Stimulated activated CD8-positive, alpha-beta memory T cell treated with anti-CD3 and anti-CD28 coated beads, Interleukin-7, amount 100 ng/mL, for 24 hours (primary cell): Measurements from ENCODE around the gene BRAF.
"Not testable (repeated sequence)": the region's sequence is repeated elsewhere in the genome, so short reads cannot be mapped to it uniquely, and the experiment has no call there.

Source experiments
- DNase-seq: peaks from one replicate; pipeline ENCODE4 v3.0.0-alpha.2; 2020; ENCODE audit warnings: low read depth

The BRAF gene

DNA sequence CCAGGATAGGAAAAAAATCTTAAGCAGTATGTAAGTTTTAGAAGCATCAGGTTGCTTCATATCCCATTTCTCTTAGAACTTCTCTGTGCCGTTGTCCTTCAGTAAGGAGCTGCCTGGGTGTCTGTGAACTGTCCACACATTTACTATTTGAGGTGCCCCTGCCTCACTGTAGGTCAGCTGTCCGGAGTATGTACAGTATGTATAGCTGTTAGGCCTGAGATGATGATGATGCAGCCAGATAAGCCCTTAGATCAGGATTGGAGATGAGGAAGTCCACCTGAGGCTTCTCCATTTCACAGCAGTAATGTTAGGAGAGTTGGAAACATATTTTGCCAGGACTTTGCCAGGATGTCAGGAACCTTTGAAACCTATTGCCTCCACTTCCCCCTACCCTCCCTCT lies 220.5 kb downstream of the BRAF start:
- DNase-seq, result no peak

- no peak for DNase-seq
Observed at GRCh38 chr7:140702774-140703173, 222.0 kb downstream of the BRAF start.

GRCh38 chr7:140698477-140698876 lies 226.3 kb downstream of the BRAF start:
- no peak for DNase-seq

DNA sequence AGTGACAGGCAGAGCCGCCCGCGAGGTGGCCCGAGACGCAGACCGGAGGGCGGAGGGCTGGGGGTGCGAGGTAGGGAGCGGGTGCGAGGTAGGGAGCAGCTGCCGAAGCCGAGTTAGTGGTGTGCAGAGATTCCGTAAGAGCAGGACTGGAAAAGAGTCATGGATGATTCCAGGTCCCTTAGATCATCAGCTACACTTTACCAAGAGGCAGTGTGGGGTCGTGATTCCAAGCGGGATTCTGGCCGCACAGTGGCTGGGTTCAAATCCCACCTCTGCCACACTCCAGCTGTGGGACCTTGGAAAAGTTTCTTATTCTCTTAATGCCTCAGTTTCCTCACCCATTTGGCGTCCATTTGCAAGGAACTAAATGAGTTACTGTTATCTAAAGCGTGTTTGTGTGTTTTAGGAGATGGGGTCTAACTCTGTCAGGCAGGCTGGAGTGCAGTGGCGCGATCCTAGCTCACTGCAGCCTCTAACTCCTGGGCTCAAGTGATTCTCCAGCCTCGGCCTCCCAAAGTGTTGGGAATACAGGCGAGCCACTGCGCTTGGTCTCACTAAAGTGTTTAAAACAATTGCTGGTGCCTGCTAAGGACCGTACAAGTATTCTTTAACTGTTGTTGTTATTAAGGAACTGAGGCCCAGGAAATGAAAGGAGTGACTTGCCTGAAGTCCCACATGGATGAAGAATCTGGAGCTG lies 227.1 kb downstream of the BRAF start:
- no peak for DNase-seq

- DNase-seq, result peak; percentile 31
Observed at GRCh38 chr7:140696680-140697446, 227.9 kb downstream of the BRAF start, which contains the start of gene NDUFB2. TSS of gene NDUFB2 (plus strand) at chr7:140696708. CDS start at chr7:140696745, 37 bp downstream.

DNA sequence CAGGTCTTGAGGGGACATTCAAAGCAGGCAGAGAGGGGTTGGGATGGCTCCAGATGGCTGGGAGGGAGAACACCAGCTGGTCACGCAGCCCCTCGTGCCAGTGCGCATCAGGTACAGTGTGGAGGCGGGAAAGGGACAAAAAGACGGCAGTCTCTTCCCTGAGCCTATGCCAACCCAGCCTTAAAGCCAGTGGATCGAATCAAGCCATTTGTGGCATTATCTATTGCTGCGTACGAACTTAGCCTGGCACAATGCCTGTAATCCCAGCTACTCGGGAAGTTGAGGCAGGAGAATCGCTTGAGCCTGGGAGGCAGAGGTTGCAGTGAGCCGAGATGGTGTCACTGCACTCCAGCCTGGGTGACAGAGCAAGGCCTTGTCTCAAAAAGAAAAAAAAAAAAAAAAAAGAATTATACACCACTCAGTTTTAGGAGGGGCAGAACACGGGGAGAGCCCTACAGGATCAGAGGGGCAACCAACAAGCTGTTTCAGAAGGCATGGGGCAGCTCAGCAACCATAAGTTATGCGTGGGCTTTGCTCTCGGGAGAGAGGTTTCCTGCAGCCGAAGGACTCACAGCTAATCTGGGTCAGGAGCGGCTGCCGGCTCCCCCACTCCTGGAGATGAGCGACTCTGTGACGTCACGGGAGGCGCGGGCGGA lies 228.6 kb downstream of the BRAF start:
- DNase-seq, result peak; percentile 88

- no peak for DNase-seq
Observed at GRCh38 chr7:140695381-140695780, 229.3 kb downstream of the BRAF start.

DNA sequence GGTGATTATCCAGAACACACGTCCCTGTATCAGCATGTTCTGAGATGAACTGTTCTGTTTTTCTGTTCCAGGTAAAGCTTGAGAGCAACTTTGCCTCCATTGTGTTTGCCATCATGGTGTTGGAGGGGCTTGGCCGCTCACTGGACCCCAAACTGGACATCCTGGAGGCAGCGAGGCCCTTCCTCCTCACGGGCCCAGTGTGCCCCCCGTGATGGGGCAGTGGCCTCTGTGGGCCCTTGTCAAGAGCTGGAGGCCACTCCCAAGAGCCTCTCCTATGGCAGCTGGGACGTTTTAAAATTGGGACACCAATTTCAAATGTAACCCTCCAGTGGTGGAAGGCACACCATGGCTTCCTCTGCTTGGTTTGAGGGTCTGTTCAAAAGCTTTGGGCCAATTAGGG lies 230.1 kb downstream of the BRAF start:
- DNase-seq, result no peak

- DNase-seq, result not testable (repeated sequence)
Observed at GRCh38 chr7:140693849-140694248, 230.9 kb downstream of the BRAF start.

DNA sequence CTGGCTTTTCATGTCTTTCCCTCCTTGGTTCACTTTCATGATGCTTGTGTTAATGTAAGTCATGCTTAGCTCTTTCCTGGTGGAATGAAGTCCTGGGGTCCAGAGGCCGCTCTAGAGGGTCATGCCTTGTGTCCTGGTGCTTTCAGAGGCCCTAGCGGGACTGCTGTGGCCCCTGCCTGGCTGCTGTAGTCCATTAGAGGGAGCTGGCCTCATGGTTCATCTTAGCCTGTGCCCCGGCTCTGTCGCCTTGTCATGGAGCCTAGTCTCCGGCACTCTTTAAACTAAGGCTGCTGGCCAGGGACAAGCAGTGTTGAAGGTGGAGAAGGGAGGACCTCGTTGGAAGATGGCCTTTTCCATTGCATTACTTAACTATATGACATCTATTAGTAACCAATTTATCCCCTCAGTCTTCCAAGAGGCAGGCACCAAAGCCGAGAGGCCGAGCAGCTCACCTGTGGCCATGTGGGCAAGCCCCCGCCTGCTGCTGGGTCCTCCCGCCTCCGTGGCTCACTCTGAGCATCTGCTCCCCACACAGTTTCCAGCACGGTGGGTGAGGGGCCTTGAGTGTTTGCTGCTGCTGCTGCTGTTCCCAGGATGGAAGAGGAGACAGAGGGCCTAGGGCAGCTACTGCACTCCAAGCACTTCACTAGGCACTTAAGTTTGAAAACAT lies 233.2 kb downstream of the BRAF start:
- DNase-seq, result no peak

GRCh38 chr7:140689199-140690152 lies 235.3 kb downstream of the BRAF start:
- no peak for DNase-seq

GRCh38 chr7:140688341-140688740 lies 236.4 kb downstream of the BRAF start:
- DNase-seq, result no peak

DNA sequence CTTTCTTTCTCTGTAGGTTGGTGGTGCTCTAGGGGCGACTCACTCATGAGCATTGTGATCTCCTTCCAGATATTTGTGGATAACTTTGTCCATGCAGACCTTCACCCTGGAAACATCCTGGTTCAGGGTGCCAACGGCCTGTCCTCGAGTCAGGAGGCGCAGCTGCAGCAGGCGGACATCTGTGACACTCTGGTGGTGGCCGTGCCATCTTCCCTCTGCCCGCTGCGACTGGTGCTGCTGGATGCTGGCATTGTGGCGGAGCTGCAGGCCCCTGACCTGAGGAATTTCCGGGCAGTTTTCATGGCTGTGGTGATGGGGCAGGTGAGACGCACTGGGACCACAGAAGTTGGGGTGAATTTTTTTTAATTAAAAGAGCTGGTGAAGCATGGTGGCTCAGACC lies 237.8 kb downstream of the BRAF start:
- no peak for DNase-seq

DNA sequence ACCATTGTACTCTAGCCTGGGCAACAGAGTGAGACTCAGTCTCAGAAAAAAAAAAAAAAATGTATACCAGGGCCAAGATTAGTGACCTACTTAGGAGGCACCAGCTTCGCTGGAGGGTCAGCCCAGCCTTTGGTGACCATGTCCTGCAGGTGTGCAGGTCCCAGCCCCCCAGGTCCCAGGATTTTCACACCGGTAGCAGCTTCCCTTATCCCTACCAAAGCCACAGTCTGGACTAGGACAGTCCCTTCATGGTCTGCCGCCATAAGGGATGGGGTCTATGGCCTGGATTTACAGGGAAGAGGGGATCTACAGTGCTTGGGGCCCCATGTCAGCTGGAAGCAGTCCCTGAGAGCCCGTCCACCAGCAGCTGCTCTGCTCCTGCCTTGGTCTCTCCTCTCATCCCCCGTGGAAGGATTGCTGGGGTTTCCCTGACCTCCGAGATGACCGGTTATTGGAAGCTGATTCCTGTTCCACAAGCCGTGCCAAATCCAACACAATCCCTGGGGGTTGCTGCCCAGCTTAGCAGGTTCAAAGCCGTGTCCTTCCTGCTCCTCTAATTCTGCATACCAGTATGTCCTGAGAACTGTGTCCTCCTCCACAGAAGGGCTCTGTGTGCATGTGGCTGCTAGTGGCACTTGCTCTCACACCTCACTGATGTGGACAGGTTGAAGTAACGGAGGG lies 239.2 kb downstream of the BRAF start:
- DNase-seq, result no peak

- DNase-seq, result no peak
Observed at GRCh38 chr7:140684066-140684950, 240.4 kb downstream of the BRAF start.

DNA sequence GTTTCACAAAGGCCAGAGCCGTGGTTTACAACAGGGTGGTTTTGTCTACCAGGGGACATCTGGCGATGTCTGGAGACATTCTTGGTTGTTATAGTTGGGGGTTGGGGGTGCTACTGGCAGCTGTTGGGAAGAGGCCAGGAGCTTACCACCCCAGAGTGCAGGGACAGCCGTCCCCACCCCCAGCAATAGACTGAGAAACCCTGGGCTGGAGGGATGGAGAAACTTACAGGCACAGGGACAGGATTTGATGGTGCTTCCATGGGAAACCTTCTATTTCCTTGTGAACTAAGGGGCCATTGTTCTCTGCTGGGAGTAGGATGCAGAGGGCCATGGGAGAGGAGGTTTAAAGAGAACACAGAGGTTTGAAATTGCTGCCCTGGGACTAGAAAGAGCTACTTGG lies 241.1 kb downstream of the BRAF start:
- no peak for DNase-seq

DNA sequence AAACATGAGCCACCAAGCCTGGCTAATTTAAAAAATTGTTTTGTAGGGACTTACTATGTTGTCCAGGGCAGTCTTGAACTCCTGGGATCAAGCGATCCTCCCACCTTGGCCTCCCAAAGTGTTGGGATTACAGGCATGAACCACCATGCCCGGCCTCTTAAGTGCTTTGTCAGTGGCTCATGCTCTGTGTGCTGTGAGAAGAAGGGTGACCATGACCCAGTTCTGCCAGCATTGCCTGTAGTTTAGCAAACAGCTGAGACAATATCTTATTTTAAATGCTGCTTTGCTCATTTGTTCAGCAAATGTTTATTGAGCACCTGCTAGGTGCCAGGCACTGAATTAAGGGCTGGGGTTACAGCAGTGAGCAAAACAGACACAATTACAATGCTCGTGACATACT lies 243.0 kb downstream of the BRAF start:
- no peak for DNase-seq

- DNase-seq, result no peak
Observed at GRCh38 chr7:140680886-140681285, 243.8 kb downstream of the BRAF start.

GRCh38 chr7:140679186-140679585 lies 245.5 kb downstream of the BRAF start:
- no peak for DNase-seq

- DNase-seq, result no peak
Observed at GRCh38 chr7:140678816-140679130, 246.0 kb downstream of the BRAF start.
